ENCODE results near the gene TUBG2. TPM values are rescaled to one million over a fixed set of nuclear protein-coding genes. Genes with fewer than 3 reads are reported as not detected.

TUBG2 gene
- polyA plus RNA-seq, 2 donors, result 7.6 to 12.0 TPM

- Histone ChIP-seq H3K27me3 (ENCODE audit: control insufficient read depth in 1 of 2, insufficient read depth in 2 of 2, low read length in 2 of 2) (no peaks in the 10 kb centered on the region), H3K27ac (ENCODE audit: low read depth in 2 of 2, low read length in 1 of 2) (no peak overlapping the region), H3K4me3 (ENCODE audit: low read depth in 1 of 2, low read length in 2 of 2) (no peak overlapping the region), H3K4me1 (ENCODE audit: control insufficient read depth in 2 of 2, insufficient read depth in 2 of 2, low read length in 1 of 2) (no peaks in the 10 kb centered on the region), H3K36me3 (ENCODE audit: control insufficient read depth in 2 of 2, insufficient read depth in 2 of 2, low read length in 1 of 2) (peaks cover 0 to 3% of the 10 kb centered on the region in 2 donors), H3K9me3 (ENCODE audit: control insufficient read depth in 2 of 2, insufficient read depth in 1 of 2, low read depth in 1 of 2, low read length in 1 of 2) (no peaks in the 10 kb centered on the region)
- 91 to 93% methylated on average over 3 of the region's 3 CpGs for WGBS, 2 donors
Observed at GRCh38 chr17:42694524-42694923, 35.4 kb downstream of the TUBG2 start.

- no peaks in the 10 kb centered on the region for H3K9me3 ChIP-seq (ENCODE audit: control insufficient read depth in 2 of 2, insufficient read depth in 1 of 2, low read depth in 1 of 2, low read length in 1 of 2)
- H3K4me1 ChIP-seq (ENCODE audit: control insufficient read depth in 2 of 2, insufficient read depth in 2 of 2, low read length in 1 of 2), result no peaks in the 10 kb centered on the region
- H3K36me3 ChIP-seq (ENCODE audit: control insufficient read depth in 2 of 2, insufficient read depth in 2 of 2, low read length in 1 of 2), result peaks cover 0 to 3% of the 10 kb centered on the region in 2 donors
- H3K27ac ChIP-seq (ENCODE audit: low read depth in 2 of 2, low read length in 1 of 2), result no peak overlapping the region
- no peak overlapping the region for H3K4me3 ChIP-seq (ENCODE audit: low read depth in 1 of 2, low read length in 2 of 2)
- 89 to 92% methylated on average over 20 of the region's 20 CpGs for WGBS, 2 donors
- no peaks in the 10 kb centered on the region for H3K27me3 ChIP-seq (ENCODE audit: control insufficient read depth in 1 of 2, insufficient read depth in 2 of 2, low read length in 2 of 2)
Observed at GRCh38 chr17:42695500-42695899, 36.4 kb downstream of the TUBG2 start.

- WGBS, 2 donors, result 89 to 91% methylated on average over 19 of the region's 19 CpGs
- Histone ChIP-seq H3K4me3 (ENCODE audit: low read depth in 1 of 2, low read length in 2 of 2) (no peak overlapping the region), H3K36me3 (ENCODE audit: control insufficient read depth in 2 of 2, insufficient read depth in 2 of 2, low read length in 1 of 2) (peaks cover 6 to 20% of the 10 kb centered on the region in 2 donors), H3K27me3 (ENCODE audit: control insufficient read depth in 1 of 2, insufficient read depth in 2 of 2, low read length in 2 of 2) (no peaks in the 10 kb centered on the region), H3K9me3 (ENCODE audit: control insufficient read depth in 2 of 2, insufficient read depth in 1 of 2, low read depth in 1 of 2, low read length in 1 of 2) (no peaks in the 10 kb centered on the region), H3K27ac (ENCODE audit: low read depth in 2 of 2, low read length in 1 of 2) (no peak overlapping the region), H3K4me1 (ENCODE audit: control insufficient read depth in 2 of 2, insufficient read depth in 2 of 2, low read length in 1 of 2) (no peaks in the 10 kb centered on the region)
Observed at GRCh38 chr17:42697108-42697811, 38.2 kb downstream of the TUBG2 start.

GRCh38 chr17:42698736-42699414 lies 39.8 kb downstream of the TUBG2 start:
- H3K27ac ChIP-seq (ENCODE audit: low read depth in 2 of 2, low read length in 1 of 2), result no peak overlapping the region
- H3K9me3 ChIP-seq (ENCODE audit: control insufficient read depth in 2 of 2, insufficient read depth in 1 of 2, low read depth in 1 of 2, low read length in 1 of 2), result no peaks in the 10 kb centered on the region
- H3K27me3 ChIP-seq (ENCODE audit: control insufficient read depth in 1 of 2, insufficient read depth in 2 of 2, low read length in 2 of 2), result no peaks in the 10 kb centered on the region
- no peak overlapping the region for H3K4me3 ChIP-seq (ENCODE audit: low read depth in 1 of 2, low read length in 2 of 2)
- H3K36me3 ChIP-seq (ENCODE audit: control insufficient read depth in 2 of 2, insufficient read depth in 2 of 2, low read length in 1 of 2), result peaks cover 10 to 23% of the 10 kb centered on the region in 2 donors
- whole genome bisulfite sequencing, 2 donors, result 36 to 51% methylated on average over 2 of the region's 2 CpGs
- H3K4me1 ChIP-seq (ENCODE audit: control insufficient read depth in 2 of 2, insufficient read depth in 2 of 2, low read length in 1 of 2), result no peaks in the 10 kb centered on the region

- Histone ChIP-seq H3K36me3 (ENCODE audit: control insufficient read depth in 2 of 2, insufficient read depth in 2 of 2, low read length in 1 of 2) (peaks cover 14 to 25% of the 10 kb centered on the region in 2 donors), H3K9me3 (ENCODE audit: control insufficient read depth in 2 of 2, insufficient read depth in 1 of 2, low read depth in 1 of 2, low read length in 1 of 2) (no peaks in the 10 kb centered on the region), H3K4me1 (ENCODE audit: control insufficient read depth in 2 of 2, insufficient read depth in 2 of 2, low read length in 1 of 2) (no peaks in the 10 kb centered on the region), H3K27ac (ENCODE audit: low read depth in 2 of 2, low read length in 1 of 2) (no peak overlapping the region), H3K27me3 (ENCODE audit: control insufficient read depth in 1 of 2, insufficient read depth in 2 of 2, low read length in 2 of 2) (no peaks in the 10 kb centered on the region), H3K4me3 (ENCODE audit: low read depth in 1 of 2, low read length in 2 of 2) (no peak overlapping the region)
- WGBS, 2 donors, result 87 to 92% methylated on average over 4 of the region's 4 CpGs
Observed at GRCh38 chr17:42699415-42699740, 40.3 kb downstream of the TUBG2 start.

- H3K4me1 ChIP-seq (ENCODE audit: control insufficient read depth in 2 of 2, insufficient read depth in 2 of 2, low read length in 1 of 2), result no peaks in the 10 kb centered on the region
- no peak overlapping the region for H3K4me3 ChIP-seq (ENCODE audit: low read depth in 1 of 2, low read length in 2 of 2)
- 76 to 80% methylated on average over 10 of the region's 10 CpGs for WGBS, 2 donors
- H3K27me3 ChIP-seq (ENCODE audit: control insufficient read depth in 1 of 2, insufficient read depth in 2 of 2, low read length in 2 of 2), result no peaks in the 10 kb centered on the region
- H3K36me3 ChIP-seq (ENCODE audit: control insufficient read depth in 2 of 2, insufficient read depth in 2 of 2, low read length in 1 of 2), result peaks cover 24 to 32% of the 10 kb centered on the region in 2 donors
- H3K9me3 ChIP-seq (ENCODE audit: control insufficient read depth in 2 of 2, insufficient read depth in 1 of 2, low read depth in 1 of 2, low read length in 1 of 2), result no peaks in the 10 kb centered on the region
- no peak overlapping the region for H3K27ac ChIP-seq (ENCODE audit: low read depth in 2 of 2, low read length in 1 of 2)
Observed at GRCh38 chr17:42700586-42701289, 41.7 kb downstream of the TUBG2 start.

- Histone ChIP-seq H3K4me1 (ENCODE audit: control insufficient read depth in 2 of 2, insufficient read depth in 2 of 2, low read length in 1 of 2) (no peaks in the 10 kb centered on the region), H3K27ac (ENCODE audit: low read depth in 2 of 2, low read length in 1 of 2) (no peak overlapping the region), H3K9me3 (ENCODE audit: control insufficient read depth in 2 of 2, insufficient read depth in 1 of 2, low read depth in 1 of 2, low read length in 1 of 2) (no peaks in the 10 kb centered on the region), H3K4me3 (ENCODE audit: low read depth in 1 of 2, low read length in 2 of 2) (no peak overlapping the region), H3K27me3 (ENCODE audit: control insufficient read depth in 1 of 2, insufficient read depth in 2 of 2, low read length in 2 of 2) (no peaks in the 10 kb centered on the region), H3K36me3 (ENCODE audit: control insufficient read depth in 2 of 2, insufficient read depth in 2 of 2, low read length in 1 of 2) (peaks cover 27 to 38% of the 10 kb centered on the region in 2 donors)
- WGBS, 2 donors, result 86 to 88% methylated on average over 11 of the region's 11 CpGs
Observed at GRCh38 chr17:42702446-42702845, 43.4 kb downstream of the TUBG2 start.

GRCh38 chr17:42704490-42704836 lies 45.4 kb downstream of the TUBG2 start:
- H3K4me1 ChIP-seq (ENCODE audit: control insufficient read depth in 2 of 2, insufficient read depth in 2 of 2, low read length in 1 of 2), result no peaks in the 10 kb centered on the region

GRCh38 chr17:42704837-42705494 lies 45.9 kb downstream of the TUBG2 start:
- no peaks in the 10 kb centered on the region for H3K9me3 ChIP-seq (ENCODE audit: control insufficient read depth in 2 of 2, insufficient read depth in 1 of 2, low read depth in 1 of 2, low read length in 1 of 2)
- no peak overlapping the region for H3K4me3 ChIP-seq (ENCODE audit: low read depth in 1 of 2, low read length in 2 of 2)
- no peaks in the 10 kb centered on the region for H3K27me3 ChIP-seq (ENCODE audit: control insufficient read depth in 1 of 2, insufficient read depth in 2 of 2, low read length in 2 of 2)
- H3K36me3 ChIP-seq (ENCODE audit: control insufficient read depth in 2 of 2, insufficient read depth in 2 of 2, low read length in 1 of 2), result peaks cover 32 to 52% of the 10 kb centered on the region in 2 donors
- 80 to 84% methylated on average over 8 of the region's 8 CpGs for WGBS, 2 donors
- H3K4me1 ChIP-seq (ENCODE audit: control insufficient read depth in 2 of 2, insufficient read depth in 2 of 2, low read length in 1 of 2), result no peaks in the 10 kb centered on the region
- no peak overlapping the region for H3K27ac ChIP-seq (ENCODE audit: low read depth in 2 of 2, low read length in 1 of 2)

More at GRCh38 chr17:42704490-42704836, 45.4 kb downstream of the TUBG2 start:
- H3K27ac ChIP-seq (ENCODE audit: low read depth in 2 of 2, low read length in 1 of 2), result no peak overlapping the region
- H3K9me3 ChIP-seq (ENCODE audit: control insufficient read depth in 2 of 2, insufficient read depth in 1 of 2, low read depth in 1 of 2, low read length in 1 of 2), result no peaks in the 10 kb centered on the region
- H3K36me3 ChIP-seq (ENCODE audit: control insufficient read depth in 2 of 2, insufficient read depth in 2 of 2, low read length in 1 of 2), result peaks cover 32 to 50% of the 10 kb centered on the region in 2 donors
- 86 to 98% methylated on average over 5 of the region's 5 CpGs for WGBS, 2 donors
- no peaks in the 10 kb centered on the region for H3K27me3 ChIP-seq (ENCODE audit: control insufficient read depth in 1 of 2, insufficient read depth in 2 of 2, low read length in 2 of 2)
- no peak overlapping the region for H3K4me3 ChIP-seq (ENCODE audit: low read depth in 1 of 2, low read length in 2 of 2)

All from esophagus (tissue), 2 donors.